Fibroblast of skin of abdomen (primary cell): ENCODE measurements around the gene PFN3.

Source experiments
- DNase-seq: peaks from one replicate; pipeline ENCODE4 v3.0.0-alpha.2; 2013

Gene PFN3

DNA sequence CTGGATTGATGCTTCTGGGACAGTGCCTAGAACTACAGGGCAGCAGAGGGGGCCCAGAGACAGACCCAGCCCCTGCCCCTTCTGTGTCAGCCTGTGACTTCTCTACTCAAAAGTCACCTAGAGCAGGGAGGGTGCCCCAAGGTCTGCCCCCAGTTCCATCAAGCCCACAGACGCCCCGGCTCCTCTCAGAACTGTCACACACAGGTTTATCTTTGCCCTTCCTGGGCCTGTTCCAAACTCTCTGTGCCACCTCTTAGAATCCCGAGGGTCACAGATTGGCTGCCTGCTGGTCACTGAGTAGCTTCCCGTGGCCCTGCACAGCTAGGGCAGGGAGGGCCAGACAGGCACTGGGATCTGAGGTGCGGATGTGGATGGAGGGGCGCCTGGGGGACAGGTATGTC is 41.0 kb downstream of the PFN3 start:
- DNase-seq: no peak

DNA sequence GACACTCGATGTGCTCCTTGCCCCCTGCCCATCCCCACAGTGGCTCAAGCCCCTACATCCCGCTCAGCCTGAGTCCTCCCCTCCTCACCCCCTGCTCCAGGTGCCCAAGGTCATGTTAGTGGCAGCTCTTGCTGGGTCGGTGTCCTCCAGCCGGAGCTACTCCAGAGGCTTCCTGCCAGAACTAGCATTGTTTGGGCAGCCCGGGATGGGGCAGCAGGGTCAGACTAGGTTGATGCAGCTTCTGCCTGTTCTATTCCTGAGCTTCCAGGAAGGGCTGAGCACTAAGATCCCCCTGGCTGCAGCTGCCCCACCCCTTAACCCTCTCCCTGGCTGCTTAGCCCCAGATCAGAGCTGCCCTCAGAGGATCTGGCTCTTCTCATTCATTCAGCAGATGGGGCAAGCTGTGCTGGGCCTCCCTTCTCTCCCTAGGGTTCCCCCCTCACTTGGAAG is 42.1 kb downstream of the PFN3 start:
- no peak for DNase-seq

DNA sequence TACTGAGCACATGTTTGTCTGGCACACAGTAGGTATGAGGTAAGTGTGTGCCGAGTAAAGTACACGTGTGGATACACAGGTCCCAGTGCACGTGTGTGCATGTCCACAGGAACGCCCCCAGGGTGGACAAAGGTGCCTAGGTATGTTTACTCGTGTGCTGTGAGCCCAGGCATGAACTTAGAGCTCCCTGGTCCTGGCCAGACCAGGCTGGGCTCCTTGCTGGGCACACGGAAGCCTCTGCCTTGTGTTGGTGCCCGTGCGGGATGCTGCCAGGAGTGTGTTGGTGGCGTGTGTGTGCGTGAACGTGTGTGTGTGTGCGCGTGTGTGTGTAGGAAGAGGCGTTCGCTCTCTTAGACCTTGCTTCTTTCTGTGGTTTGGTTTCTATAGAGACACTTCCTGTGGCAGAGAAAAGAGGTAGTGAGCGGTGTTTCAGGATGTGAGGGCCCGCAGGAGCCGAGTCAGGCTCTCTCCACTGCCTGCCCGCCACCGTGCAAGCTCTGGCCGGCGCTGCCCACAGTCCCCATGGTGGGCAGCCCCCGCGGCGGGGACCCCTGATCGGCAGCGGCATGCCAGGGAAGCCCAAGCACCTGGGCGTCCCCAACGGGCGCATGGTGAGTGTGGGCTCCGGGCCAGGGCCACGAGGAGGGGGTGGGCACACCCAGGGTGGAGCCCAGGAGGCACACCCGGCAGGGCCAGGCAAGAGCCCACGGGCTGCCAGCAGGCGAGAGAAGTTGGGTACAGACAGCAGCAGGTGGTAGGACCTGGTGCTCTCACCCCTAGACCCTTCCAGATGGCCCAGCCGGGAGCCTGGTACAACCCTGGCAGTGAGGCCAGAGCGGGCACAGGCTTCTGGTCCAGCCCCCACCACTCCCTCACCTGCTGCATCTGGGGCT is 42.8 kb downstream of the PFN3 start, which contains the start of gene RGS14:
TSS of gene RGS14 (plus strand) at position 466 of the 893 bp plus-strand sequence. CDS start at position 567, 101 bp downstream.
- peak; percentile 42 for DNase-seq

DNA sequence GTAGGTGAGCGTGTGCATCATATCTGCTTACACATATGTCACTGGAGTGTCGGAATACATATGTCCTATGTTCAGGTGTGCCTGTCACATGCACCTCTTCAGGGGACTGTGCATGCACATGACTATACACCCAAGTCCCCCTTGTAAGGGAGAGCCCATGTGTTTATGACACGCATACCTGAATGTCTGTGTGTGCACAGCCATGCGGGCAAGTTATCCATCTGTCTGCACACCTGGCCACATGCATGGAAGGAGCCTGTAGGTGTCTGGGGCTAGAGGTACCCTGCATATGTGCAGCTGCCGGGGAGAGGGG is 43.4 kb downstream of the PFN3 start:
- no peak for DNase-seq

DNA sequence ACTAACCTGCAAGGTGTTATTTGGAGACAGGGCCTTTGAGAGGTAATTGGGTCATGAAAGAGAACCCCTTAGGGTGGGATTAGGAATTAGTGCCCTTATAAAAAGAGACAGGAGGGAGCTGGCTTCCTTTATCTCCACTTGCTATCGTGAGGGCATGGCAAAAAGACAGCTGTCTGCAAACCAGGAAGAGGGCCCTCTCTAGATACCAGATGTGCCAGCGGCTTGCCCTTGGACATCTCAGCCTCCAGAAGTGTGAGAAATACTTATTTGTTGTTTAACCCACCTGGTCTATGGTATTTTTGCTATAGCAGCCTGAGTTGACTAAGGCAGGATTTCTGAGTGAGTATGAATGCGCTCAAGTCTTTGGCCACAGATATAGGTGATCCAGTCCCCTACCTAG is 43.7 kb downstream of the PFN3 start:
- no peak for DNase-seq

DNA sequence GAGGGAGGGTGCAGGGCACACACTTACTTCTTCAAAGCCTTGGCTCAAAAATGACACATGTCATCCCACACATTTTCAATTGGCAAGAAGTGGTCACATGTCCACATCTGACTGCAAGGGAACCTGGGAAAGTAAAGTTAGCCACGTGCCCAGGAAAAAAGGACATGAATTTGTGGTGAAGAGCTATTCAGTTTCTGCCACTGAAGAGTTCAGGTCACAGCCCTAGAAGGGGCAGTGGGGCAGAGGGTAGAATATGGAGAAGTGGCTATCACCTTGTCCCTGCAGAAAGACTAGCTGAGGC is 44.6 kb downstream of the PFN3 start:
- no peak for DNase-seq

DNA sequence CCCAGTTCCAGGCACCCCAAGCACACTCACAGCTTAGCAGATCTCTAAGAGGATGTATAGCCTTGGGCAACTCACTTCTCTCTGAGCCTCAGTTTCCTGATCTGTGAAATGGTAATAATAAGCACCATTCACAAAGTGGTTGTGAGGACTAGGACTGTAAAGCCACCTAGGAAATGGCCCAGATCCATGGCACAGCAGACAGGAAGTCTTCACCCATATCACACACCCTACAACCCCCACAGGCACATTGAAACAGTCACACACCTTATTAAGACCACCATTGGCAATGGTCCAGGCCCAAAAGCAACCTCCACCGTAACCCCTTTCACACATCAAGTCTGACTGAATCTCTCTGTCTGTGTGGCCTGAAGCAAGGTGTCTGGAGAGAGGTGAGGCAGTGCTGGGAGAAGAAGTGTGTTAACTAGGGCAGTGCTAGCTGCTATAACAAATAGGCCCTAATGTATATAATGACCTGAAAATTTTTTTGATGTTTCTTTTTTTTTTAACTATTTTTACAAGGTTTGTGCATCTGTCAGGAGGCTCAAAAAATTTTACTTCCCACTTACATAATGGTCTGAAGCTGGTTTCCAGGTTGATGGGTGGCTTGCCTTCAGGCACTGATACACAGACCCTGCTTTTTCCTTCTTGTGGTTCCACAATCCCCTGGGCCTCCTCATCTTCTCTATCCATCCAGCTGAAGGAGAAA is 45.1 kb downstream of the PFN3 start:
- DNase-seq: no peak

DNA sequence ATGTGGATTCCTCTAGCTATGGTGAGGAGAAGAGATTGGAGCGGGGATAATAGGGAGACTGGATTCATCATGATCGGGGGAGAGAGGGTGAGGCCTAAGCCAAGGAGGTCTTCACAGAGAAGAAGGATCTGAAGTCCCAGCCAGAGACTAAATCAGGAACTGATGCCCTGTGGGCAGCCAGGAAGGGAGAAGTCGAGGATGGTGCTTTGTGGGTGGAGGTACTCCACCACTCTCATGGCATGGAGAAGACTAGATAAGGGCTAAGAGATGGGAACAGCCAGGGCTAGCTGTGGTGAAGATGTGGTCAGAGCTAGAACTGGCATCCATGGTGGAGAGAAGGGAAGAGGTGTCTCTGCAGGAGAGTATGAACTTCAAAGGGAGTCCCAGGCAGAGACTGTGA is 45.8 kb downstream of the PFN3 start:
- DNase-seq: no peak

DNA sequence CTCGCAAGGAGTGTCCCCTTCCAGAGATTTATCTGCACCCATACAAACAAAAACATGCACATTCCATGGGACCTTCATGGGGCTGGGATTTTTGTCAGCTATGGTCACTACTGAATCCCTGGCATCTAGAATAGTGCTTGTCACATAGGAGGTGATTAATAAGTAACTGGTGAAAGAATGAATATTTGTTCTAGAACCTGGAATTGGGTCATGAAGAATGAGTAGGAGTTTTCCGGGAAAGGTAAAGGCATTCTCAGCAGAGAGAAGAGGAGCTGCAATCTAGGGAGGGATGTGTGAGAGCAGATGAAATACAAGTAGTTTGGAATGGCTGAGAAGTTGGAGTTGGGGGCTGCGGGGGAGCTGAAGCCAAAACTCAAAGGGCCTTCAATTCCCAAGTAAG is 46.2 kb downstream of the PFN3 start:
- no peak for DNase-seq

DNA sequence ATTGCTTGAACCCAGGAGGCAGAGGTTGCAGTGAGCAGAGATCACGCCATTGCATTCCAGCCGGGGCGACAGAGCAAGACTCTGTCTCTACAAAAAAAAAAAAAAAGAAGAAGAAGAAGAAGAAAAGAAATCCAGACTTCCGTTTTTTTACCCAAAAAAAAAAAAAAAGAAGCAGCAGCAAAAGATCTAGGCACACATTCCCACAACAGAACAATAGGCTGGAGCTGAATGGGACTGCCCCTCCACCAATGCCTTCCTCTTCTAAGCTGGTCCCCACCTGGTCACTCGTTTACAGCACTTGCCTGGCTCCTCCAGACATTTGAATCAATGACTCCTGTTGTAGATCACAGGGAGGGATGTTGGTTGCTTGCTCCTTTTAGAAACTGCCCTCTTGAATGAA is 47.4 kb downstream of the PFN3 start:
- no peak for DNase-seq

DNA sequence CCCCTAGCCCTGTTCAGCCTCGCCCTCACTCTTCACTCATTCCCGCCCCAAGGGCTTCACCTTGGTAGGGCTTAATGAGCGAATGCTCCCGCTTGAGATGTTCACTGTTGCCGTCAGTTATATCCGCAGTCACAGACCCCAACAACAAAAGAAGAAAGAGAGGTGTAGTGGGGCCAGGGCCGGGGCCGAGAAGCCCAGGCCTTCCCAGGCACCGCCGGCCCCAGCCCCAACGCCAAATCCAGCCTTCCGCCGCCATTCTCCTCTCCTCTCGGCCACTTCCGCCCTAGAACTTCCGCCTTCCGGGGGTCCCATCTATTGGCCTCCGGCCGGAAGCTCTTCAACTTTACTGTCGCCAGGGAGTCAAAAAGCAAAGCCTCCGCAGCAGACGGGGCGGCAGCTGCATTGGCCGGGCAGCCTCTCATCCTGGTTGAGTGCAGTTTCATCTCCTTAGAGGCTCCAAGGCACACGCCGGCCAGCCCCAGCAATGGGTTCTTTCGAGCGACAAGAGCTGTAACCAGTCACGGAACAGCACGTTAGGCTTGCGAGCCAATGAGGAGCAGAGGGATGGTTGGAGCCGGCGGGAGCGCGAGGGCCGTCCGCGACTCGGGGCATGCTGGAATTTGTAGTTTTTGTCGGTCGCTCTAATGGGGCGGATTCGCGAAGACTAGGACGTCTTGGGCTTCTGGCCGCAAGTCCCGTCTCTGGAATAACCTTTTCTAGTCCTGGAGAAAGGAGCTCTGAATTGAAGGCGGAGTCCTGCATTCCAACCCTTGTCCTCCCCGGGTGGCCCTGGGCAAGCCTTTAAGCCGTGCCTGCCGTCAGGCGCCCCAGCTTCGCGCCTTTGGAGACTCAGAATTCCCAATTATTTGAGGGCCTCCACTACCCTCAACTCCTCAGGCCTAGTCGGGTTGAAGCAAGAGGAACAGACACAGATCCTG is 48.8 kb downstream of the PFN3 start, which contains the start of gene LMAN2:
TSS of gene LMAN2 (minus strand) at position 277 of the 938 bp plus-strand sequence. CDS start at position 256, 21 bp downstream.
- peak; percentile 97 for DNase-seq

DNA sequence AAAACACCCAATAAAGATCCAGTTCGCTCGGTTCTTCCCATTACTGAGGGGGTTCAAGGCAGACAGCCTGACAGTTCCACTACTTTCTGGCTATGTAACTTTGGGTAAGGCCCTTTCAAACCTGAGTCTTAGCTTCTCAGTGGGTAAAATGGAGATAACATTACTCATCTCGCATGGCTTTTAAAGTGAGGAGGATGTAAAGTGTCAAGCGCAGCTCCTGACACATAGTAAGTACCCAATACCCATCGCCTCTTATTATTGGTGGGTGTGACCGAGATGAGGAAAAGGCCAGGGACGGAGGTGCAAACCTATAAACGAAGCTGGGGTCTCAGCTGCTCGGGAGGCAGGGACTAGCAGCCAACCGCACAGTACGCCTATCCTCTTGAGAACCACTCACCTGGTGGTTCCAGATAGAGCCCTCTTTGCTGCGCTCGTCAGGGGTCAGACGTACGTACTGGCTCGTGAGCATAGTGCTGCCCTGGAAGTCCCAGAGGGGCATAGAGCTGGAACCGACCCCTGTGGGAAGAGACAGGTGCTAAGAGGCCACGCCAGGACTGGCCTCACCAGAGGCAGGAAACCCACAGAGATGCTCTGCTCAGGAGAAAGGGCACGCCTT is 49.6 kb downstream of the PFN3 start:
- no peak for DNase-seq
